Transverse colon (tissue), 4 donors: Measurements from ENCODE around the gene ZHX3.

Experiments used
- CTCF ChIP-seq, 5 experiments: fragments of 200-600 bp in 3 of 5; fragments of 450-650 bp in 2 of 5; sonication (generic) in 3 of 5; IDR thresholded peaks; 1 replicate in 2 of 5; 2 replicates in 3 of 5; pipeline ENCODE4 v1.5.1; 2016 to 2017; ENCODE audit warnings: antibody characterized with exemption in 5 of 5, inconsistent platforms in 3 of 5, mild to moderate bottlenecking in 2 of 5, moderate library complexity in 1 of 5
- POLR2A ChIP-seq: fragments of 450-650 bp; IDR thresholded peaks from one replicate; pipeline ENCODE4 v1.6.1; 2016; ENCODE audit warnings: antibody characterized with exemption, mild to moderate bottlenecking, moderate library complexity
- POLR2AphosphoS5 ChIP-seq, 3 donors: sonication (generic); formaldehyde crosslinking; IDR thresholded peaks; one replicate each; pipeline ENCODE4 v1.6.1; 2016; ENCODE audit warnings: antibody characterized with exemption in 3 of 3

- TF ChIP-seq POLR2A (no peak), POLR2AphosphoS5 (IDR thresholded peaks at IDR 0.05) (no peak), CTCF (IDR thresholded peaks at IDR 0.05) (no peak)
Measured at GRCh38 chr20:41222703-41223102, 94.8 kb downstream of the ZHX3 start.
